Activated T-cell treated with anti-CD3 and anti-CD28 coated beads, Interleukin-2, amount 50 U/mL, for 24 hours (primary cell): ENCODE results near the gene ITGB8.

Experiments used
- DNase-seq: peaks from one replicate; pipeline ENCODE4 v3.0.0-alpha.2; 2020
- H3K27ac Mint-ChIP-seq: 2 replicates; pipeline ENCODE4 v1.8.0; 2020; ENCODE audit warnings: mild to moderate bottlenecking, mixed read lengths
- H3K27me3 Mint-ChIP-seq: 2 replicates; pipeline ENCODE4 v1.8.0; 2020; ENCODE audit warnings: mixed read lengths
- H3K36me3 Mint-ChIP-seq: 2 replicates; pipeline ENCODE4 v1.8.0; 2020; ENCODE audit warnings: low read depth, mixed read lengths
- H3K4me1 Mint-ChIP-seq: 2 replicates; pipeline ENCODE4 v1.8.0; 2020; ENCODE audit warnings: low read depth, mixed read lengths
- H3K4me3 Mint-ChIP-seq: 2 replicates; pipeline ENCODE4 v1.8.0; 2020; ENCODE audit warnings: mild to moderate bottlenecking, moderate library complexity, mixed read lengths
- H3K9me3 Mint-ChIP-seq: 2 replicates; pipeline ENCODE4 v1.8.0; 2020; ENCODE audit warnings: mixed read lengths

The ITGB8 gene

GRCh38 chr7:20343205-20343604, 12.5 kb downstream of the ITGB8 start:
- H3K4me3 Mint-ChIP-seq = no peak overlapping the region
- no peak overlapping the region for H3K27ac Mint-ChIP-seq
- peaks cover 4% of the 10 kb centered on the region for H3K27me3 Mint-ChIP-seq
- no peaks in the 10 kb centered on the region for H3K9me3 Mint-ChIP-seq
- DNase-seq = no peak
- no peaks in the 10 kb centered on the region for H3K4me1 Mint-ChIP-seq
- no peaks in the 10 kb centered on the region for H3K36me3 Mint-ChIP-seq

DNA sequence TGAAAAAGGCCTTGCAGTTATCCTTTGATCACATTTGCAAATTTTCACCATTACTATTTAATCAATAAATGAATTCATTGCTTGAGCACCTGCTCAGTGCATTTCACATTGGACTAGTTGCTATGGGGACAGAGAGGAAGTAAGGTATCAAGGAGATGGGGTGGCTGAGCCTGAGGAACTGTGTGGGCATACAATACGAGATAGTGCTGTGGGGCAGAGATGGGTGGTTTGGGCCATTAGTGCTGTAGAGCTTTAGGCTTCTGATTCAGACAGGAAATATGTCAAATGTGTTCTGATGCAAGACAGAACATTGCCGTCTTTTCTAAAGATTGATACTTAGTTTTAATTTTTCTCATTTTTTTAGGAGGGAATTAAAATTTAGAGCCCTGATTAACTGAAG, 13.2 kb downstream of the ITGB8 start:
- Mint-ChIP-seq H3K27ac (no peak overlapping the region), H3K4me3 (no peak overlapping the region), H3K4me1 (no peaks in the 10 kb centered on the region), H3K27me3 (peaks cover 4% of the 10 kb centered on the region), H3K9me3 (no peaks in the 10 kb centered on the region), H3K36me3 (no peaks in the 10 kb centered on the region)
- no peak for DNase-seq

- Mint-ChIP-seq H3K27ac (no peak overlapping the region), H3K9me3 (no peaks in the 10 kb centered on the region)
These were observed 13.7 kb downstream of the ITGB8 start for GRCh38 chr7:20344396-20344795.

GRCh38 chr7:20346577-20346976, 15.9 kb downstream of the ITGB8 start:
- H3K4me1 Mint-ChIP-seq = no peaks in the 10 kb centered on the region
- H3K4me3 Mint-ChIP-seq = no peak overlapping the region
- H3K27ac Mint-ChIP-seq = no peak overlapping the region
- no peaks in the 10 kb centered on the region for H3K27me3 Mint-ChIP-seq
- no peak for DNase-seq
- H3K36me3 Mint-ChIP-seq = no peaks in the 10 kb centered on the region
- no peaks in the 10 kb centered on the region for H3K9me3 Mint-ChIP-seq

More at GRCh38 chr7:20344396-20344795, 13.7 kb downstream of the ITGB8 start:
- DNase-seq = no peak
- Mint-ChIP-seq H3K4me1 (no peaks in the 10 kb centered on the region), H3K4me3 (no peak overlapping the region), H3K27me3 (peaks cover 4% of the 10 kb centered on the region), H3K36me3 (no peaks in the 10 kb centered on the region)

- H3K27me3 Mint-ChIP-seq = no peaks in the 10 kb centered on the region
- H3K27ac Mint-ChIP-seq = no peak overlapping the region
- no peaks in the 10 kb centered on the region for H3K36me3 Mint-ChIP-seq
- H3K4me3 Mint-ChIP-seq = no peak overlapping the region
- no peaks in the 10 kb centered on the region for H3K9me3 Mint-ChIP-seq
- no peak for DNase-seq
- H3K4me1 Mint-ChIP-seq = no peaks in the 10 kb centered on the region
These were observed 17.0 kb downstream of the ITGB8 start for GRCh38 chr7:20347680-20348079.

- no peak overlapping the region for H3K4me3 Mint-ChIP-seq
- no peak overlapping the region for H3K27ac Mint-ChIP-seq
- DNase-seq = no peak
- no peaks in the 10 kb centered on the region for H3K4me1 Mint-ChIP-seq
- no peaks in the 10 kb centered on the region for H3K9me3 Mint-ChIP-seq
- H3K27me3 Mint-ChIP-seq = no peaks in the 10 kb centered on the region
- no peaks in the 10 kb centered on the region for H3K36me3 Mint-ChIP-seq
These were observed 17.6 kb downstream of the ITGB8 start for GRCh38 chr7:20348125-20348807.

- Mint-ChIP-seq H3K27me3 (no peaks in the 10 kb centered on the region), H3K36me3 (no peaks in the 10 kb centered on the region), H3K4me3 (no peak overlapping the region)
These were observed 19.8 kb downstream of the ITGB8 start for GRCh38 chr7:20350518-20350951.

DNA sequence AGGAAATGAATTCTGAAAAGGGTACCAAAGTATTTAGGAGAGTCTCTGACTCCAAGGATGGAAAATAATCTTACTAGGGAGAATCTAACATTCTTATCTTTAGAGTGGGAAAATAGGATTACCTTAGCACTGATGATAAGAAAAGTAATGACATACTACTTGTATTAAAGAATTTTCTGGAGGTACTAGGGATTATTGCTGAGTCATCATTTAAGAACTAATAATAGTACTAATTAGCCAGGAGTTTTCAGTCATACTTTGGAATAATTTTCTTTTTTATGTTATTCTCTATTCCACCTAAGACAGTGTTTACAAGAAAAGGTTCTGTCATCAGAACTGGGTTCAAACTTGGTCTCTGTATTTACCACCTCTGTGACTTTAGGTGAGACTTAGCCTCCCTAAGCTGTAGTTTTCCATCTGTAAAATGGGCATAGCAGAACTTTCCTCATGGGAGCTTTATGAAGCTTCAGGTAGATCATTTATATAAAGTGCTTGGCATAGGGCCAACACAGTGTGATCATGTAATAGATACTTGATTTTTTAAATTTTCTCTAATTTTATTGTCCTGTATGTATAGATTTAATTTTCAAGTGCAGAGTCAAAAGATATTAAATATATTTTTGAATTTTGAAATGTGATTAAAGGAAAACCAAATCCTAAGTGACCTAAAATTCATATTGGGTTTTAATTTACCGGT, 20.4 kb downstream of the ITGB8 start:
- no peaks in the 10 kb centered on the region for H3K36me3 Mint-ChIP-seq

More at GRCh38 chr7:20350518-20350951, 19.8 kb downstream of the ITGB8 start:
- H3K4me1 Mint-ChIP-seq = no peaks in the 10 kb centered on the region
- no peak for DNase-seq
- H3K27ac Mint-ChIP-seq = no peak overlapping the region
- no peaks in the 10 kb centered on the region for H3K9me3 Mint-ChIP-seq

GRCh38 chr7:20351901-20352300, 21.2 kb downstream of the ITGB8 start:
- Mint-ChIP-seq H3K27ac (no peak overlapping the region), H3K9me3 (no peaks in the 10 kb centered on the region), H3K36me3 (no peaks in the 10 kb centered on the region), H3K4me3 (no peak overlapping the region), H3K4me1 (no peaks in the 10 kb centered on the region), H3K27me3 (no peaks in the 10 kb centered on the region)
- DNase-seq = no peak

More for the DNA sequence above, 20.4 kb downstream of the ITGB8 start:
- Mint-ChIP-seq H3K27ac (no peak overlapping the region), H3K4me3 (no peak overlapping the region), H3K27me3 (no peaks in the 10 kb centered on the region), H3K4me1 (no peaks in the 10 kb centered on the region), H3K9me3 (no peaks in the 10 kb centered on the region)
- no peak for DNase-seq

DNA sequence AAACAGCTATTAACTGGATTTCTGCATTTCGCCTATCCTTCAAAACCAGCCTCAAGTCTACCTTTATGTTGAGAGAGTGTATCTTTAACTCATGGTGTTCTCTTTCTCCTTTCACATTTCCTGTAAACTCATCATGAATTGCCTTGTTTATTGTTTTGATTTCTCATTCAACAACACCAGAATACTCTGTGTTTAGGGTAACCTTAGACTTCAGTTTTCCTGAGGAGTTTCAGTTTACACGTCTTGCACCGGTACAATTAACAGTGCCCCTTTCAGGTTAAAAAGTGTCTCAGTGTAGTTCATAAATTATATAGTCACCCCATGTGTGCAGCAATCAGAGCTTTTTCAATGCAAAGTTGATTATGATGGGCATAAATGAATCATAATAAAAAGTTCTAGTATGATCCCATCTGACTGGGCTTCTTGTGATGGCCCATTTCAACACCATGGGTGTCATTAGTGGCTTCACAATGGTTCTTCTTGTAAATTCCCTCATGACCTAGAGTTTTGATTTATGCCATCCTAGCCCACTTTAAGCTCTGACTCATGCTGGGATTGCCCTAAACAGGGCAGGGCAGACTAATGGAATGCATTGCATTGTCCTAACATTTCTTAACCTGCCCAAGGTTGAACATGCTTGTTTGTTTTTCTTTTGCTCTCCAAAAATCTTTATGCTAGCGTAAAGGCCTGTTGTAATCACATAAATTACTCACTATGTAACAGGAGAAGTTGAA, 22.0 kb downstream of the ITGB8 start:
- Mint-ChIP-seq H3K4me3 (no peak overlapping the region), H3K9me3 (no peaks in the 10 kb centered on the region), H3K27me3 (no peaks in the 10 kb centered on the region), H3K27ac (no peak overlapping the region), H3K4me1 (no peaks in the 10 kb centered on the region), H3K36me3 (no peaks in the 10 kb centered on the region)
- no peak for DNase-seq

GRCh38 chr7:20354610-20355528, 24.2 kb downstream of the ITGB8 start:
- no peak for DNase-seq
- Mint-ChIP-seq H3K4me1 (no peaks in the 10 kb centered on the region), H3K36me3 (no peaks in the 10 kb centered on the region), H3K9me3 (no peaks in the 10 kb centered on the region), H3K27me3 (no peaks in the 10 kb centered on the region), H3K4me3 (no peak overlapping the region), H3K27ac (no peak overlapping the region)

GRCh38 chr7:20358106-20358505, 27.4 kb downstream of the ITGB8 start:
- Mint-ChIP-seq H3K4me1 (no peaks in the 10 kb centered on the region), H3K4me3 (no peak overlapping the region)

GRCh38 chr7:20358762-20359282, 28.1 kb downstream of the ITGB8 start:
- Mint-ChIP-seq H3K27ac (no peak overlapping the region), H3K27me3 (peaks cover 2% of the 10 kb centered on the region), H3K9me3 (no peaks in the 10 kb centered on the region), H3K4me3 (no peak overlapping the region), H3K4me1 (no peaks in the 10 kb centered on the region), H3K36me3 (no peaks in the 10 kb centered on the region)
- DNase-seq = no peak

More at GRCh38 chr7:20358106-20358505, 27.4 kb downstream of the ITGB8 start:
- Mint-ChIP-seq H3K27me3 (peaks cover 2% of the 10 kb centered on the region), H3K36me3 (no peaks in the 10 kb centered on the region), H3K27ac (no peak overlapping the region), H3K9me3 (no peaks in the 10 kb centered on the region)
- DNase-seq = no peak
